Endothelial cell (in vitro differentiated cells): Measurements from ENCODE around the gene MOK. TPM values are rescaled to one million over a fixed set of nuclear protein-coding genes. Genes with fewer than 3 reads are reported as not detected.
A peak's percentile ranks its signal among the peaks of the same experiment; 100 is the strongest.

Experiments
- DNase-seq: peaks from one replicate; pipeline ENCODE4 v3.0.0; 2021; ENCODE audit warnings: low spot score
- H3K27ac Mint-ChIP-seq: one replicate; pipeline ENCODE4 v1.8.0; 2021; ENCODE audit warnings: mixed read lengths, inconsistent platforms; ENCODE audit not compliant: unreplicated experiment
- H3K27me3 Mint-ChIP-seq: one replicate; pipeline ENCODE4 v1.8.0; 2021; ENCODE audit warnings: mild to moderate bottlenecking, moderate library complexity, mixed read lengths, inconsistent platforms; ENCODE audit not compliant: unreplicated experiment
- H3K36me3 Mint-ChIP-seq: one replicate; pipeline ENCODE4 v1.8.0; 2021; ENCODE audit warnings: mild to moderate bottlenecking, low read depth, mixed read lengths, inconsistent platforms; ENCODE audit not compliant: unreplicated experiment
- H3K4me1 Mint-ChIP-seq: one replicate; pipeline ENCODE4 v1.8.0; 2021; ENCODE audit warnings: mild to moderate bottlenecking, mixed read lengths, inconsistent platforms; ENCODE audit not compliant: unreplicated experiment
- H3K4me3 Mint-ChIP-seq: one replicate; pipeline ENCODE4 v1.8.0; 2021; ENCODE audit warnings: mild to moderate bottlenecking, mixed read lengths, inconsistent platforms; ENCODE audit not compliant: unreplicated experiment
- H3K9me3 Mint-ChIP-seq: one replicate; pipeline ENCODE4 v1.8.0; 2021; ENCODE audit warnings: mixed read lengths, inconsistent platforms; ENCODE audit not compliant: unreplicated experiment
- CTCF ChIP-seq: fragments of 200-600 bp; sonication (generic); IDR thresholded peaks from one replicate; pipeline ENCODE4 v1.5.0; 2021; ENCODE audit warnings: antibody characterized with exemption; ENCODE audit not compliant: unreplicated experiment
- total RNA-seq: library from RNA; stranded (reverse); fragmentation: NEBNext Ultra II Directional; extraction: Animal tissue kit (Norgen Biotek cat#: 25700); gene quantifications from one replicate; pipeline ENCODE4 v1.2.1, GENCODE V29; 2021; ENCODE audit not compliant: unreplicated experiment

Gene MOK
- total RNA-seq, 1 donor from 2014 or later: 5.8 TPM

- Mint-ChIP-seq H3K27ac (no peak overlapping the region), H3K9me3 (no peaks in the 10 kb centered on the region), H3K4me3 (no peak overlapping the region), H3K36me3 (peaks cover 8% of the 10 kb centered on the region), H3K27me3 (no peaks in the 10 kb centered on the region), H3K4me1 (no peaks in the 10 kb centered on the region)
- DNase-seq: no peak
- no peak for TF ChIP-seq CTCF
Observed at GRCh38 chr14:102239231-102239630, 65.7 kb downstream of the MOK start.

GRCh38 chr14:102238766-102239165, 66.2 kb downstream of the MOK start:
- Mint-ChIP-seq H3K27ac (no peak overlapping the region), H3K9me3 (no peaks in the 10 kb centered on the region), H3K36me3 (peaks cover 8% of the 10 kb centered on the region), H3K4me1 (no peaks in the 10 kb centered on the region), H3K4me3 (no peak overlapping the region), H3K27me3 (no peaks in the 10 kb centered on the region)
- no peak for TF ChIP-seq CTCF
- no peak for DNase-seq

- TF ChIP-seq CTCF: no peak
- H3K27me3 Mint-ChIP-seq: no peaks in the 10 kb centered on the region
- H3K9me3 Mint-ChIP-seq: no peaks in the 10 kb centered on the region
- no peaks in the 10 kb centered on the region for H3K4me1 Mint-ChIP-seq
- H3K36me3 Mint-ChIP-seq: peaks cover 8% of the 10 kb centered on the region
- no peak overlapping the region for H3K27ac Mint-ChIP-seq
- no peak overlapping the region for H3K4me3 Mint-ChIP-seq
- no peak for DNase-seq
Observed at GRCh38 chr14:102238131-102238530, 66.8 kb downstream of the MOK start.

DNA sequence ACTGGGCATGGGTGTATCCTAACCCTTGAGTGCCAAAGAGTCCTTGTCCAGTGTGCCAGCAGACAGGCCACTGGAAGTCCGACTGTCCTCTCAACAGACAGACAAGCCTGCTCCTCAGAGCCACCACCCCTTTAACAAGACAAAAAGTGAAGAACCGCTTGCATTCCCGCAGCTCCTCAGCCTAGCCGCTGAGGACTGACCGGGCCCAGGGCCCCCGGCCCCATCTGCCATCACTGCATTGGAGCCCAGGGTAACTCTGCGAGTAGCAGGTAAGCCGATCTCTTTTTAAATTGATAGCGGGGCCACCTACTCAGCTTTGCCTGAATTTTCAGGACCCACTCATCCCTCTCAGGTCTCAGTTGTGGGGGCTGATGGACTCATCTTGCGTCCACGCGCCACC, 68.9 kb downstream of the MOK start:
- H3K36me3 Mint-ChIP-seq: peaks cover 8% of the 10 kb centered on the region
- peaks cover 4% of the 10 kb centered on the region for H3K27me3 Mint-ChIP-seq
- TF ChIP-seq CTCF: no peak
- no peak overlapping the region for H3K4me3 Mint-ChIP-seq
- DNase-seq: no peak
- no peaks in the 10 kb centered on the region for H3K4me1 Mint-ChIP-seq
- no peak overlapping the region for H3K27ac Mint-ChIP-seq
- no peaks in the 10 kb centered on the region for H3K9me3 Mint-ChIP-seq

GRCh38 chr14:102235275-102235897, 69.6 kb downstream of the MOK start:
- Mint-ChIP-seq H3K9me3 (no peaks in the 10 kb centered on the region), H3K27ac (no peak overlapping the region), H3K36me3 (peaks cover 6% of the 10 kb centered on the region), H3K4me3 (no peak overlapping the region), H3K4me1 (no peaks in the 10 kb centered on the region), H3K27me3 (peaks cover 4% of the 10 kb centered on the region)
- TF ChIP-seq CTCF: peak; percentile 75
- peak; percentile 84 for DNase-seq
